ENCODE measurements around the gene MEP1B. TPM values are rescaled to one million over a fixed set of nuclear protein-coding genes. Genes with fewer than 3 reads are reported as not detected.
"Not testable (repeated sequence)": the region's sequence is repeated elsewhere in the genome, so short reads cannot be mapped to it uniquely, and the experiment has no call there.

Gene MEP1B
- total RNA-seq, 1 donor, result not detected

GRCh38 chr18:32160547-32160946, 29.3 kb upstream of the MEP1B start:
- DNase-seq (ENCODE audit: low read depth), result no peak
- no peak overlapping the region for H3K4me3 ChIP-seq (ENCODE audit: low read depth, low read length)
- TF ChIP-seq CTCF (IDR thresholded peaks at IDR 0.05; ENCODE audit: insufficient read depth, low read length), result no peak

- H3K4me3 ChIP-seq (ENCODE audit: low read depth, low read length), result no peak overlapping the region
- no peak for TF ChIP-seq CTCF (IDR thresholded peaks at IDR 0.05; ENCODE audit: insufficient read depth, low read length)
- DNase-seq (ENCODE audit: low read depth), result peak; percentile 45
Observed at GRCh38 chr18:32167980-32168730, 21.7 kb upstream of the MEP1B start.

- TF ChIP-seq CTCF (IDR thresholded peaks at IDR 0.05; ENCODE audit: insufficient read depth, low read length), result no peak
- DNase-seq (ENCODE audit: low read depth), result no peak
- H3K4me3 ChIP-seq (ENCODE audit: low read depth, low read length), result no peak overlapping the region
Observed at GRCh38 chr18:32173654-32174053, 16.2 kb upstream of the MEP1B start.

- TF ChIP-seq CTCF (IDR thresholded peaks at IDR 0.05; ENCODE audit: insufficient read depth, low read length), result no peak
- no peak for DNase-seq (ENCODE audit: low read depth)
- no peak overlapping the region for H3K4me3 ChIP-seq (ENCODE audit: low read depth, low read length)
Observed at GRCh38 chr18:32174719-32175118, 15.1 kb upstream of the MEP1B start.

GRCh38 chr18:32175265-32175664, 14.6 kb upstream of the MEP1B start:
- DNase-seq (ENCODE audit: low read depth), result no peak
- H3K4me3 ChIP-seq (ENCODE audit: low read depth, low read length), result no peak overlapping the region
- TF ChIP-seq CTCF (IDR thresholded peaks at IDR 0.05; ENCODE audit: insufficient read depth, low read length), result no peak

GRCh38 chr18:32176745-32177144, 13.1 kb upstream of the MEP1B start:
- not testable (repeated sequence) for DNase-seq (ENCODE audit: low read depth); H3K4me3 ChIP-seq (ENCODE audit: low read depth, low read length)

- DNase-seq (ENCODE audit: low read depth), result no peak
- H3K4me3 ChIP-seq (ENCODE audit: low read depth, low read length), result no peak overlapping the region
- no peak for TF ChIP-seq CTCF (IDR thresholded peaks at IDR 0.05; ENCODE audit: insufficient read depth, low read length)
Observed at GRCh38 chr18:32177530-32177929, 12.3 kb upstream of the MEP1B start.
